ENCODE measurements around the gene B3GAT1.

B3GAT1 gene

DNA sequence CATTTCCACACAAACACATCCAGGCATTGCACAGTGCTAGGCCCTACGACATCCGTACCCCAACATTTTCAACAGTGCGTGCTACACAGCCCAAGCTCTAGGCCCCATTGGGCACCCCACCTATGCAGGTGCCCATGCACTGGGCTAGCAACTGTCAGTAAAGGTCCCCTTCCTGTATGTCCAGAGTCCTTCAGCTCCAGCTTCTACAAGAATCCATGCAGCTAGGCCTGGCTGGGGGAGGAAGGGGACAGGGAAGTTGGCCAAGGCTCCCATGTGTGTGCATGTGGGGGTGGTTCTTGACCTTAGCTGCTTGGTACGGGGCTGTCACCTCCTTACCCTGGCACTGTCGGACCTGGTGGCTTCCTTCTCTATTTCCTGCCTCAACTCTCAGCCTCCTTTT is 1.3 kb downstream of the B3GAT1 start:
- in situ Hi-C loops (cut with MboI; ENCODE audit: low sequenced_read_pairs): no loop called here

DNA sequence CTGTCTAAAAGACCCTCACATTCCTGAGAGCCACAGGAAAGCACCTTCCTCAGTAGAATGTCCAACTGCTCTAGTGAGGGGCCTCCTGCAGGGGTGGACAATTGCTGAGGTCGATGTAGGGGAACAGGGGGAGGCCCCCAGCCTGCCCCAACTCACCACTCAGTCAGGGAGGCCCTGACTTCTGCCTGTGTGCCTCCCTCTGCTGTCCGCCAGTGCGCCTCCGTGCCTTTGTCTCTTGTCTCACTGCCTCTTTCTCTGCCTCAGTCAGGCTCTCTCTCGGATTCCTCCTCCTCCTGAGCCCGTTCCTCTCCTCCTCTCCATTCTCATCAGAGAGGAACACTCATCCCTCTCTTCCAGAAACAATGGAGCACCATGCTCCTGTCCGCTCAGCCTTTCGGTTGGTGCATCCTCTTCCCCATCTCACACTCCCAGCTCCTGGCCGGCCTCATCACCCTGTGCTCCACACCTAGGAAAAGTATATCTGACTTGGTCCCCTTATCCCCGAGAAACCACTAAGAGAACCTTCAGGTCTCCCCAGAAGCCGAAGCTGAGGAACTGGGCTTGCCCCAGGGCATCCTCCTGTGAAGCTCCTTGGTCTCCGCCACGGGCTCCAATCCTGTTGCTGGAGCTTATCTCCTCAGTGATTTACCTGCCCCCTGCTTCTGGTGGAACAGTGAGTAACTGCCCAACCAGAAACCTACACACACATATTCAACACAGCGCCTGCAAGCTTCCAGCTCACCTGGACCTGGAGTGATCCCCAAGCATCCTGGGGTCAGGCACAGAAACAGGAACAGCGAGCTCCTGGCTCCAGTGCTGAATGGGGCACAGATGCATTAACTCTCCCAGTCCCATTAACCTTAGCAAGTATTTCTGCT is 2.3 kb downstream of the B3GAT1 start:
- in situ Hi-C loops (cut with MboI; ENCODE audit: low sequenced_read_pairs): no loop called here

DNA sequence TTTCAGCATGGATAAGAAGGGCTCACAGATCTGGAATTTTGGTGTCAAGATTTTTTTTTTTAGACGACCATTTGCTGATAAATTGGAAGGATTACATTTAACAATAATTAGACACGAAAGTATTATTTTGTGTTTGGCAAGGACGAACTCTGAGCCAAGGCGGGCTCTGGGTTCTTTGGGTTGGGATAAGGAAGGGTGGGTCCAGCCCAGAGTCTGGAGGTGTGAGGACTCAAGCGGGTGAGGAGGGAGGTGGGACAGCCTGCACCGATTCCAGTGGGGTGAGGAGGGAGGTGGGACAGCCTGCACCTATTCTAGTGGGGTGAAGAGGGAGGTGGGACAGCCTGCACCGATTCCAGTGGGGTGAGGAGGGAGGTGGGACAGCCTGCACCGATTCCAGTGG is 4.1 kb downstream of the B3GAT1 start:
- in situ Hi-C loops (cut with MboI; ENCODE audit: low sequenced_read_pairs): no loop called here

DNA sequence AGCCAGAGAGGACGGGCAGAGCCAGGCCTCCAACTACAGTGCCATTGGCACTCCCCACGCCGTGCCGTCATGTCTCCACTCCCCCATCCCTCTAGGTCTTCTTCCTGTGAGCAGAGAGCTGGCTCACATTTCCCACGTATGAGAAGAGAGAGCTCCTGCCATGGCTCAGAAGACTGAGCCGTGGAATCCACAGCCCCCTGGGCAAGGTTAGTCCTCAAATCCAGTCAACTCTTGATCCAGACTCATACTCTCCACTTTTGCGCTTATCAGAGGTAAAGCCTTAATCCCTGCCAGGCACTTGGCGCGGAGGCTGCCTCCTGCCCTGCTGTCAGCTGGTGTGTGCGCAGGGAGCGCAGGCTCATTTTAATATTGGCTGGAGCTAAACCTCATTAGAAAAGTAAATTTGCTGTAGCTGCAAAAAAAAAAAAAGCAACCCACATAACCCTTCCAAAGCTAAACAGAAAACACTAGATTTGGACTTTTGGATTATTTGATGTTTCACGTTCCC is 4.7 kb downstream of the B3GAT1 start:
- in situ Hi-C loops (cut with MboI; ENCODE audit: low sequenced_read_pairs): no loop called here

DNA sequence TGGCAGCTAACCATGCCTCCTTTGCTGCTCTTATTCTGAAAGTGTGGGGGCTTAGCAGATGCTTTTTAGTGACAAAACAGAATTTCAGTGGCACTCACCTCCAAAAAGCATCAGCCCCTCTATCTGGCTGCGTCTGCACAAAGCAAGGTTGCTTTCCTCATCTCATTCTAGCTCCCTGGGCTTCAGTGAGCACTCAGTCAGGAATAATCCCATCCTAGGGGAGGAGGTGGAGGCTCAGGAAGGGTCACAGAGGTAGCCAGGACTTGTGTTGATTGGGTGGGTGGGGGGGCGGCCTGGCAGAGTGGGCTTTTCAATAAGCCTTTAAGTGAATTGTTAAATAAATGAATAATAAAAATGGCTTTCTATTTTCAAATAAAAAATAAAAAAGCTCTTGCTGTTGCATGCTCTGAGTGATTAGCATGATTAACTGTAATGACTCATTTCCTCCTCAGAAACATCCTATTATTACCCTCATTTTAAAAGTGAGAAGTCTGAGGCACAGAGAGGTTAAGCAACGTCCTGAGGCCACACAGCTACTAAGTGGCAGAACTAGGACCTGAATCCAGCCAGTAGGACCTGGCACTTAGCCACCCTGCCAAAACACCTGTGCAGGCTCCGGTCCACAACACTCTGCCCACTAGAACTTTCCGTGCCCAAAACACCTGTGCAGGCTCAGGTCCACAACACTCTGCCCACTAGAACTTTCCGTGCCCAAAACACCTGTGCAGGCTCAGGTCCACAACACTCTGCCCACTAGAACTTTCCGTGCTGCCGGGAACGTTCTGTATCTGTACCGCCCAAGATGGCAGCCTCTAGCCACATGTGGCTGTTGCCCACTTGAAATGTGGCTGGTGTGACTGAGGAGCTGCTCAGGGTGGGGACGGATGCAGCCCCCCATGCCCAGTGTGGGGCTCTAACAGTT is 5.5 kb downstream of the B3GAT1 start:
- in situ Hi-C loops (cut with MboI; ENCODE audit: low sequenced_read_pairs): no loop called here

DNA sequence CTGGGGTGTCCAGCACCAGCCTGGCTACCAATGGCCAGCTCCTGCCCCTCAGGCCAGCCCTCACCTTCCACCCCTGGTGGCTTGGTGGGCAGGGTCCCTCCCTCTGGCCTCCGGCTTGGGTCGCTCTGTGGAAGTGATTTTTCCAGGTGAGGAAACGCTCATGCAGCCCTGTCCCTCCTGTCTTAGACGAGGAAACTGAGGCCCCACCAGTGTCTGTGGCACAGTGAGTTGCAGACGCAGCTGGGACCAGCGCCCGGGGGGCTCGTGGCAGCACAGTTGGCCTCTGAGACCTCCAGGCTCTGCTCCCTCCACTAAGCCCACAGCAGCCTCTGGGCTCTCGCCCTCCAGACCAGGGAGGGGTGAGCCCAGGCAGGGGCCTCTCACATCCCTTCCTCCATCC is 6.2 kb downstream of the B3GAT1 start:
- in situ Hi-C loops (cut with MboI; ENCODE audit: low sequenced_read_pairs): no loop called here

- in situ Hi-C loops (cut with MboI; ENCODE audit: low sequenced_read_pairs): no loop called here
Observed at GRCh38 chr11:134405436-134405835, 6.6 kb downstream of the B3GAT1 start.

DNA sequence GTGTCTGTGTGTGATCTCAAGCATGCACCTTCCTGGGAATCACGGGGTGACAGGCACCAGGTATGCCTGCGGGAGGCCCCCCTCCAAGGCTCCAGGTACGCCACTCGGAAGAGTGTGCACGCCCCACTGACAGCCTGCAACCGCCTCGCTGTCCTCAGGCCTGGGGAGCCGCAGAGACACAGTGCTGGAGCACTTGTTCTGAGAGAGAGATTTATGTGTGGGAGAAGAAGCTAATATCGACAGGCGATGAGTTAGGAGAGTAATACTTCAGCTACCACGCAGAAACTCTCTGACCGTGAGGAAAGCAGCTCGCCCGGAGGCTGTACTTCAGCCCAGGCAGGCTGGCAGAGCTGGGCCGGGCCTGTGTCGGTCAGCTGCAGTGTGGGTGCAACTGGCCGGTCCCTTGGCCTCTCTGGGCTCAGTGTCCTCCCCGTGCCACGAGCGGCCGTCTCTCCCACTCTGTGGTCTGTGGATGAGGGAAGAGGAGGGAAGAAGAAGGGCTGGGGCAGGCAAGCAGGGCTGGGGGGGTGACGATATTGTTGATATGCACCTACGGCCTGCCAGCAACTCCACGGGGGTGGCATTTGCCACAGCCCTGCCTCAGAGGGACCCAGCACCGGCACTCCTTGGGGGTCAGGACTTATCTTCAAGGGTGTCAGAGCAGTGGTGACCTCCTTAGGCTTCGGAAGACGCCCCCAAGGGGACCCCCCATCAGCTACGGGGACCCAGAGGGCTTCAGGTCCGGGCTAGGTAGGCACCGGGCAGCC is 7.3 kb downstream of the B3GAT1 start:
- in situ Hi-C loops (cut with MboI; ENCODE audit: low sequenced_read_pairs): no loop called here

- in situ Hi-C loops (cut with MboI; ENCODE audit: low sequenced_read_pairs): no loop called here
Observed at GRCh38 chr11:134402910-134403309, 9.1 kb downstream of the B3GAT1 start.

GRCh38 chr11:134401825-134402809 is 9.9 kb downstream of the B3GAT1 start:
- in situ Hi-C loops (cut with MboI; ENCODE audit: low sequenced_read_pairs): no loop called here

- in situ Hi-C loops (cut with MboI; ENCODE audit: low sequenced_read_pairs): no loop called here
Observed at GRCh38 chr11:134399996-134400395, 12.0 kb downstream of the B3GAT1 start.

DNA sequence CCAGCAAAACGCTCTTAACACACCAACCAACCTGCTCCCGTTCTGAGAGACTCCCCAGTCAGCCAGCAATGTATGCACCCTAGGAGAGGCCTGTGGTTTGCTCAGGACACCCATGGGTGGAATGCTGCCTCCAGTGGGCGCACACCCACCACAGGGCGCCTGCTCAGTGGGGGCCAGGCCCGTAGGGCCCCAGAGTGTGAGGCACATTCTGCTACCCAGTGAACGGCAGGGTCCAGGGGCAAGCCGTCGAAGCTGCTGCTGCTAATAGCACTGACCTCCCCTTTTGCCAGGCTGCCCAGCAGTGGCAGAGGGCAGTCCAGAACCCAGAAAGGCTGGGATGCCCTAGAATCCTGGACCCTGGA is 12.8 kb downstream of the B3GAT1 start:
- in situ Hi-C loops (cut with MboI; ENCODE audit: low sequenced_read_pairs): no loop called here

GRCh38 chr11:134398644-134399292 is 13.3 kb downstream of the B3GAT1 start:
- in situ Hi-C loops (cut with MboI; ENCODE audit: low sequenced_read_pairs): no loop called here

DNA sequence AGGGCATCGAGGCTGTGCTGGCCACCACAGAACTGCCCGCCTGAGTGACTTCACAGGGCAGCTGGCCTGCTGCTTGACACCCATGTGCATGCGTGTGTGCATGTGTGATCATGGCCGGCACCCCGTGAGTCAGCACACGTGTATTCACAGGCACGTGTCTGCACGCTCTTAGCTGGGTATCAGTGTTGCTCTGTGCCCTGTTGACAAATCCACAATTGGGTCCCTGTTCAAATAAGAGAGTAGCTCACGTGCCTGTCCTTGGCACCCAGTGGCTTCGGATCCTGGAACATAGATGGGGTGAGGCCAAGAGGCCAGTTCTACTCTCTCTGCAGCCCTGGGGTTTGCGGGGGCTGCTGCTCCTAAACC is 14.0 kb downstream of the B3GAT1 start:
- in situ Hi-C loops (cut with MboI; ENCODE audit: low sequenced_read_pairs): no loop called here

- in situ Hi-C loops (cut with MboI; ENCODE audit: low sequenced_read_pairs): no loop called here
Observed at GRCh38 chr11:134397304-134398078, 14.6 kb downstream of the B3GAT1 start.

DNA sequence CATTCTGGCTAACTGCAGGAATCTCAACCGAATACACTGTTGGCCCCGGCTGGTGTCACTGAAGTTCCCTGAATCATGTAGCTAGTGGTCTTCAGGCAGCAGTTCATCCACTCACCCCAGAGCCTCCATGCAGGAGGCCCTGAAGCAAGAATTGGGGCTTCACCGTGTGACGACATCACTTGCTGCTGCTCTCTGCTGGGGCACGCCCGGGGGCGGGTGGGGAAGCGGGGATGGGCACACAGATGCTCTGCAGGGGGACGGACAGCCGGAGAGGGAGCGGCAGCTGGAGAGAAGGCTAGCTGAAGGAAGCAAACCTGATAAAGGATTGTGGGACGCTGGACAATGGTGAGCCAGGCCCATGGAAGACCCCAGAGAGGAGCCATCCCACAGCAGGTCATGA is 17.0 kb downstream of the B3GAT1 start:
- in situ Hi-C loops (cut with MboI; ENCODE audit: low sequenced_read_pairs): no loop called here

DNA sequence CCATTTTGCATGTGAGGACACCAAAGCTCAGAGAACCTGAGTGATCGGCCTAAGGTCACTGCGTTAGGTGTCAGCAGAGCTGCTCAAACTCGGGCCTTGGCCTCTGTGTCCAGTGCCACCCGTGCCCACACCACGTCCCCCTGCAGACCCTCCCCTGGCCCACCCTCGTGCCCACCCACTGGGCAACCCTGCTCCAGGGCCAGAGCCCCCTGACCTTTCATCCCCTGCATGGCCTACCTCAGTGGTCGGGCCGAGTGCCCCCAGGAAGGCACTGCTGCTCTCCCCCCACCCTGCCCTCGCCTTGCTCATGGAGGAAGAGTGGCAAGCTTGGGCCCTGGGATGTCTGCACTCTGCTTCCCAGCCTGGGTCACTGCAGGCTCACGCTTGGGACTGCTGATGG is 17.7 kb downstream of the B3GAT1 start:
- in situ Hi-C loops (cut with MboI; ENCODE audit: low sequenced_read_pairs): no loop called here

DNA sequence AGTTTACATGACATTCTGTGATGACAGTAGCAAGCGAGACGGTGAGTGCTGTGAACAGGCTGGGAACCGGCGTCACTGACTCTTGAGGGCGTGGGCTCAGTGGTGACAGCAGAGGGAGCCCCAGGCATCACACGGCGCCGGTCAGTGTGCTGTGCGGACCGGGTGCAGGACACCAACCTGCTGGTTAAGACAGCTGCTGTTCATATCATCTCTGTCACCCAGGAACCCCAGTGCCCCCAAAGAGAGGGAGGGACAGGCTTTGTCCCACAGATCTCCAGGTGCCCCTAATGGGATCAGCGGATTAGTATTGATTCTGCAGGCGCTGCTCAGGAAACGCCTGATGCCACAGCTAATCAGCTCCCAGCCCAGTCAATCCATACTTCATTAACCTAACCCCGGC is 18.4 kb downstream of the B3GAT1 start:
- in situ Hi-C loops (cut with MboI; ENCODE audit: low sequenced_read_pairs): no loop called here

Measured in HL-60/S4 (cell line).